Stimulated activated CD8-positive, alpha-beta memory T cell treated with anti-CD3 and anti-CD28 coated beads, Interleukin-4, amount 100 ng/mL, for 1 hour (primary cell): ENCODE measurements around the gene AGBL3.
"Not testable (repeated sequence)": the region's sequence is repeated elsewhere in the genome, so short reads cannot be mapped to it uniquely, and the experiment has no call there.

Experiments used
- DNase-seq, 2 donors: peaks; one replicate each; pipeline ENCODE4 v3.0.0-alpha.2; 2020; ENCODE audit warnings: low read depth in 2 of 2, low spot score in 1 of 2

AGBL3 gene

GRCh38 chr7:135075716-135076115, 89.4 kb downstream of the AGBL3 start:
- no peak for DNase-seq

- no peak for DNase-seq
These were observed 90.6 kb downstream of the AGBL3 start for GRCh38 chr7:135076882-135077281.

DNA sequence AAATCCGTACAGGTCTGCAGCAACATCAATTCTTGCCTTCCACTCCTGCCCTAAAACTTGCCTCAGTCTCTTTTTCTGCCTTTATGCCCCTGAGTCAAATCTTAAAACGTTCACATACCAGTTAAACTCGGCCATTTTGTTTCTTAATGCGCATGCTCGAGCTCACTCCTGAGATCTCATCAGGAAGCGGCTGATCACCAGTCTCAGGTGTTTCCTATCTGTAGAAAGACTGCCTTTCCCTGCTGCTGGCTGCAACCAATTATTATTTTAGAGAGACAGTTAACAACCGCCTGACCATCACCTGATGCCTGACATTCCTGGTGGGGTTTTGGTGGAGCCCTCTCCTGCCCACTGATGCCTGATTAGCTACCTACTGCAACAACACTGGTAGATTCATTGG, 91.3 kb downstream of the AGBL3 start:
- no peak for DNase-seq

DNA sequence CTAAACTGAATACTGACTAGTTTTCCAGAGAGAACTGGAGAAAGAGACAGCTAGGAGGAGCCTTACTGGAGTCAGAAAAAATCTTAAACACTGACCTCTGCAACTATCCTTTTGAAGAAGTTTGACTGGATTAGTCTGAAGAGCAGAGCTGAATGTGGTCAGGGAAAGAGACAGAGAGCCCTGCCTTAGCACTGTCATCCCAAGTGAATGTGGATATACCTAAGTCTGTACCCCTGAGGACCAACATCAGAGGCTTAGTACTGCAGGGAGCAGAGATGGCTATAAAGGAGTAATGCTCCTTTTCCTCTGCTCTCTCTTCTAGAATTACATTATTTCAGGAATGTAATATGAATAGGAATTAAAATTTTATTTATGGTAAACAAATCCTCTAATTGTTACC, 91.7 kb downstream of the AGBL3 start:
- no peak for DNase-seq

- DNase-seq: no peak
These were observed 92.8 kb downstream of the AGBL3 start for GRCh38 chr7:135079068-135079467.

DNA sequence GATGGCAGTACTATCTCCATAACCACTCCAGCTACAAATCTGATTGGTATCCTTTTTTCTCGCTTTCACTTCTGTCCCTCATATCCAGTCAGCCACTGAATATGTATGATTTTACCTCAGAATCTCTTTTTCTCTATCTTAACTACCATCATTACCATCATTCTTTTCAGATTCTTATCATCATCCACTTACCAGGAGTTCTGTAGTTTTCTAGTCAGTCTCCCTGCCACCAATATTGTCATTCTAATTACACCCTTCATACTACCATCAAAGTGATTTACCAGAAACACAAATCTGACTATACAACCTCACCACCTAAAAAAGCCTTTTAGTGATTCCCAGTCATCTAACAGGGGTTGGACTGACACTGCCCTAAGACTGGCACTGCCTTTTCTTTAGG, 96.7 kb downstream of the AGBL3 start:
- no peak for DNase-seq

DNA sequence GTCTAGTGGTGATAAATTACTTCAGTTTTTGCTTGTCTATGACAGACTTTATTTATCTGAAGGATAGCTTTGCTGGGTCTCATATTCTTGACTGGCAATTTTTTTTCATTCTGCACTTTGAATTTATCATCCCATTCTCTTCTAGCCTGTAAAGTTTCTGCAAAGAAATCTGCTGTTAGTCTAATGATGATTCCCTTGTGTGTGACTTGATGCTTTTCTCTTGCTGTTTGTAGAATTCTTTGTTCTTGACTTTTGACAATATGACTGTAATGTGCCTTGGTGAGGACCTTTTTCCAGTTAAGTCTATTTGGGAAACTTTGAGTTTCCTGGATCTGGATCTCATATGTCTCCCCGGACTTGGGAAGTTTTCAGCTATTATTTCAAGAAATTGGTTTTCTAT, 102.3 kb downstream of the AGBL3 start:
- no peak for DNase-seq

- no peak for DNase-seq
These were observed 105.4 kb downstream of the AGBL3 start for GRCh38 chr7:135091717-135092116.

- DNase-seq: no peak
These were observed 108.3 kb downstream of the AGBL3 start for GRCh38 chr7:135094472-135095237.

GRCh38 chr7:135095450-135095849, 109.1 kb downstream of the AGBL3 start:
- DNase-seq: no peak

- no peak for DNase-seq
These were observed 112.1 kb downstream of the AGBL3 start for GRCh38 chr7:135098391-135098790.

DNA sequence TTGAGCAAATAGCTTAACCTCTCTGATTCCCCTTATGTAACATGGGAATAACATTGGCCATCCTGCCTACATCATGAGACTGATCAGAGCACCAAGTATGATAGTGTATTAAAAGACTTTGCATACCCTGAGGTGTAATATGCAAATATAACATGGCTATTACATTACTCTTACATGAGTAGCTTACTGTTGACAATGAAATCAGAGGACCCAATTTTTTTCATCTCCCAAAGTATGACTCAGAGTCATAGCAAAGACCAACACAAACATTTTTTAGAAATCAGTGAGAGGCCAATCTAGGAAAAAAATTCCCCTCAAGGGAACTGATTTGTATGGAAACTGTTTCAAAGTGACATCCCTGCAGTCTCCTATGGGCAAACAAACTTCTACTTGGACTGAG, 114.5 kb downstream of the AGBL3 start:
- DNase-seq: no peak

GRCh38 chr7:135102372-135102771, 116.1 kb downstream of the AGBL3 start:
- DNase-seq: no peak

GRCh38 chr7:135109562-135109961, 123.3 kb downstream of the AGBL3 start:
- no peak for DNase-seq

DNA sequence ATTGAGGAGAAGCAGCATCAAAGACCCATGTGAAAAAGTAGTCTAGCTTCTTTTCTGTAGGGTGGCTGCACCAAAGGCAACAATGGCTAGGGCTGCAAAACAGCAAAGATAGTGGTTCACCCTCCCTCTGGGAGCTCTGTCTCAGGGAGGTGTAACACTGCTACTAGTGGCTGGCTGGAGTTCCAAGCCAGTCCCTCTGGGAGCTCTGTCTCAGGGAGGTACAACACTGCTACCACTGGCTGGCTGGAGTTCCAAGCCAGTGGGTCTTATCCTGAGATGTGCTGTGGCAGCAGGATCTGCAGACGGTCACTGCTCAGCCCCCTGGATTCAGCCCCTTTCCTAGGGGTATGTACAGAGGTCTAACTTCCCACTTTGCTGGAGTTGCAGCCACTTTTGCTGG, 123.7 kb downstream of the AGBL3 start:
- DNase-seq: no peak

DNA sequence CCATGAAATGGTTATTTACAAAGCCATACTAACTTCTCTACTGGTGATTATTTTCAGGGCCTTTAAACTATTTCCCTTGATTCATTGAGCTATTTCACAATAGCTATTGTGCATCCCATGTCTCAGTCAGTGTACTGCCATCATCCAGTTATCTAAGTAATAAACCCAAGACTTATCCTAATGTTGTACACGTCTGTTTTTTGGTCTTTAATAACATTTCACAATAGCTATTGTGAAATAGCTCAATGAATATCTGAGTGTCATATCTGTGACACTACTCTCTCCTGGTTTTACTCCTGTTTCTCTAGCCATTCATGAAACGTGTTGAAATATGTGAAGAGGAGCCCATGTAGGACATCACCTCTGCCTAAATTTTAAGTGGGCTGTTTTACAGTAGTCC, 125.1 kb downstream of the AGBL3 start:
- no peak for DNase-seq

DNA sequence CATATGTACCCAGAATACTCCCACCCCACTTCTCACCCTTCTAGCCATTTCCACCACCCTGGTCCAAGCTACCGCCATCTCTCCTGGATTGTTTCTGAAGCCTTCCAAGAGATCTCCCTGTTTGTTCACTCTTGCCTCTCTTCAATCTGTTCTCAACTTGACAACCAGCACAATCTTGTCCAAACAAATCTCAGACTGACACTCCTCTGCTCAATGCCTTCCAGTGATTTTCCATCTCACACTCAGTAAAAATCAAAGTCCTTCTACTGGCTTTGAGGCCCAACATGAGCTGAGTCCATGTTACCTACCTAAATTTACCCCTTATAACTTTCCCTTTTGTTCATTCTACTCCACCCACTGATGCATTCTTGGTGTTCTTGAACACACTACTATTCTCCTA, 128.3 kb downstream of the AGBL3 start:
- no peak for DNase-seq

DNA sequence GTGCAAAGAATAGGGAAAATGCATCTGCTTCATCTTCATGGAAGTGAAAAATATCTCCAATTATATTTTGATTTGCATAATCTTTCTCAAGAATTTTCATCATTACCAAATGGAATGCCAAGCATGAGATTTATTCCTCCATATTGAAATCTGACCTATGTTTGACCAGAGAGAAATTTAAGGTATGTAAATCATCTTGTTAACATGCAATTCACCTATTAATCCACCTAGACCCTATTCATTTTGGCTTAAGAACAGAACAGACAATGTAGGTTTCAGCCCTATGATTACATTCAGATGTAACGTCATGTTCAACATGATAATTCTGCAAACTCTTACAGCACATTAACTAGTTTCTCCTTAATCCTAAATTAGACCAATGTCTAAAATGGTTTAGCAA, 130.8 kb downstream of the AGBL3 start:
- no peak for DNase-seq

GRCh38 chr7:135121868-135122267, 135.6 kb downstream of the AGBL3 start:
- no peak for DNase-seq

DNA sequence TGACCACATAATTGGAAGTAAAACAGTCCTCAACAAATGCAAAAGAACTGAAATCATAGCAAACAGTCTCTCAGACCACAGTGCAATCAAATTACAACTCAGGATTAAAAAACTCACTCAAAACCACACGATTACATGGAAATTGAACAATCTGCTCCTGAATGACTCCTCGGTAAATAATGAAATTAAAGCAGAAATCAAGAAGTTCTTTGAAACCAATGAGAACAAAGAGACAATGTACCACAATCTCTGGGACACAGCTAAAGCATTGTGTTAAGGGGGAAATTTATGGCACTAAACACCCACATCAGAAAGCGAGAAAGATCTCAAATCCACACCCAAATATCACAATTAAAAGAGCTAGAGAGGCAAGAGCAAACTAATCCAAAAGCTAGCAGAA, 138.3 kb downstream of the AGBL3 start:
- DNase-seq: not testable (repeated sequence)

- no peak for DNase-seq
These were observed 142.6 kb downstream of the AGBL3 start for GRCh38 chr7:135128931-135129330.

GRCh38 chr7:135129579-135129978, 143.3 kb downstream of the AGBL3 start:
- no peak for DNase-seq

- no peak for DNase-seq
These were observed 157.8 kb downstream of the AGBL3 start for GRCh38 chr7:135143885-135144668.
